HG03064 (cell line): ENCODE measurements around the gene SEC16A.

Experiments used
- ATAC-seq: cut with Tn5 transposase; IDR thresholded peaks from one replicate; pipeline ENCODE4 v1.9.1; 2021; ENCODE audit warnings: low read depth; ENCODE audit not compliant: unreplicated experiment

The SEC16A gene

GRCh38 chr9:136482793-136483588 is at the start of gene SEC16A:
TSS of gene SEC16A (minus strand) at chr9:136483040. CDS start at chr9:136477615, 5,425 bp downstream.
- peak; percentile 47 for ATAC-seq

DNA sequence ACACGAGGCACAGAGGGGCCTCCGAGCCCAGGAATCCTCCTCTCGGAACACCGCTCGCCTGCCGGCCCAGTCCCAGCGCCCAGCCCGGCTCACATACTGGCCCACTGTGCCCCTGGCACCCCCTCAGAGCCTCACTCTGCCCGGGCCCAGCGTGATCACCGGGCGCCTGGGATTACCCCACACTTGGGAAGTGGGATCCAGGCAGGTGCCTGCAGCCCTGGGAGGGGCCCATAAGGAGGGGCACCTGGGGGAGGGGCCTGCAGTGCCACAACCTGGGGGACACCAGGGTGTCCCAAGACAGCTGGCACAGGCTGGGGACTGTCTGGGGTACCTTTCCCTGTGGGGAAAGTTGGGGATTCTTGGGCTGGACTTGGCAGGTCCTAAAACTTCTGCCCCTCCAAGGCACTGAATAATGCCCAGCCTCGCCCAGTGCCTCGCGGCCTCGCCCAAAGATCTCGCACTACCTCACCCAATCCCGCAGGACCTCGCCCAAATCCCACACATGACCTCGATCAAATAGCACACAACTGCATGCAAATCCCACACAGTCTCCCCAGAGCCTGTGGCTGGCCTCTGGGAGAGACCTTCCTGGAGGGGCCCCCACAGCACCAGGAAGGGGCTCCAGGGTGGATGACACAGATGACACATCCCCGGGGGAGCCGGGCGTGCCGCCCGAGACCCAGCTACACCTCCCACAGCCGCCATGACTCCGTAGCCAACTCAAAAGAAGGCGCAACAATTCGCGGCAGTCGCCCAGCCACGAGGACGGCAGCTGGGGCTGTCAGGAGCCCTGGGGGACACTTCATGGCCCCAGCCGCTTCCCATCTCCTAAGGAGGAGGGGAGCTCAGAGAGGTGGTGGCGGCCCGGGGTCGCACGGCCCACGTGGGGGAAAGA is 49.3 kb upstream of the SEC16A start:
- no peak for ATAC-seq

- ATAC-seq: no peak
Measured at GRCh38 chr9:136531186-136531903, 48.5 kb upstream of the SEC16A start.

- ATAC-seq: no peak
Measured at GRCh38 chr9:136530461-136531089, 47.7 kb upstream of the SEC16A start.

DNA sequence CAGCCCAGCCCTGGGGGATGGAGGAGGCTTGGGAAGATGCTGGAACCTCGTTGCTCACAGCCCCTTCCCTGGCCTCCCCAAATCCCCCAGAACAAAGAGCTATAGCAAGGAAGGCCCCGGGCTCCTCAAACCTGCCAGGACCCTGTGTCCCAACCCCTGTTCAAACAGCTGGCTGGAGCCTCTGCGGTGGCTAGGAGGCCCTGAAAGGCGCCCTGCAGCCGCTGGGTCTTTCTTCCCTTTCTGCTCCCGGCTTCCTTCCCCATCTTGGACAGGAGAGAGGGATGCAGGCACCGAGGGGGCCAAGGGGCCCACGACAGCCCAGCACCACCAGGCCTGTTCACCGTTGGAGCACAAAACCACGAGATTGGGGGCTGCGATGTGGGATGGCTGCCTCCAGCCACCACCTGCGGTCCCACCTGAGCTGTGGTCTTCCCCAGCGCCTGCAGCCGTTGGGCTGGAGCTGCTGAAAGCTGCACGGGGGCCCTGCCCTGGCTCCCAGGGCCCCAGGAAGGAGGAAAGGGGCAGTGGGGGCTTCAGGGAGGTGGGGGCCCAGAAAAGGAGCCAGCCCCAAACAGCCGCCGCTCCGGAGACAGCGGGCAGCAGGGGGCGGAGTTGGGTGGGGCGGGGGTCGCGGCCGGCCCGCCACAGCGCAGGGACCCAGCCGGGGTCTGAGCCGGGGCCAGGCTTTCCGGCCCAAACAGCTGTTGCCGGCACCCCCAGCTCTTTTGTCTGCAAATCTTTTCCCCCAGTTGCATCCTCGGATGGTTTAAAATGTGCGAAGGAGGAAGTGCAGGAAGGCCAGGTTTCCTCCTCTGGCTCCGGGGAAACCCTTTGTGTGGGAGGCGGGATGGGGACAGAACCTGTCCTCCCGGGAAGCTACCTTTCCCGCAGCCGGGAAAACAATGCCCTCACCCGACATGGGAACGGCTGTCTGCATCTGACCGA is 46.9 kb upstream of the SEC16A start:
- ATAC-seq: no peak

DNA sequence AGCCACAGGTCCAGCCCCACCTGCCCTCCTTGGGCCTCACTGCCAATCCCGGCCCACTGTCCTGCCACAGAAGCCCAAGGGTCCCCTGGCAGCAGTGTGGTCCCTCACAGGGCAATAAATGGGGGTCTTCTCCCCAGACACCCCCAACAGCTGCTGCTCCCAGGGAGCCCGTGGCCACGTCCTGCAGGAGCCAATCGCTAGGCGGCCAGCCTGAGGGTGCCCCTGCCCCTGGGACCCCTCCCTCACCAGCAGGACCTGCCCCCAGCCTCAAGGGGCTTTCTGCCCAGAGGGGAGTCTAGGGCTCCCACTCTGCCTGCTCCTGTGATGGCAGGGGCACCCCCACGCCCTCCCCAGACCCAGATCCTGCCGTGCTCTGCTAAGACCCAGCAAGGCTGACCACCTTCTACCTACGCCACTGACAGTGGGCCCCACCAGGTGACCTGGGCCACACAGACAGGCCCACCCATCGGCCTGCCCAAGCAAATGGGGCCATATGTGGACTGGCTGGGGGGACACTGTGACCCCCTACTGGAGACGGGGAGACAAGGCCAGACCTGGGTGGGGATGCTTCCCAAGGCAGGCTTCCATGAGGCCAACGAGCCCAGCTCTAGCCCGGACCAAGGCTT is 46.0 kb upstream of the SEC16A start:
- no peak for ATAC-seq

DNA sequence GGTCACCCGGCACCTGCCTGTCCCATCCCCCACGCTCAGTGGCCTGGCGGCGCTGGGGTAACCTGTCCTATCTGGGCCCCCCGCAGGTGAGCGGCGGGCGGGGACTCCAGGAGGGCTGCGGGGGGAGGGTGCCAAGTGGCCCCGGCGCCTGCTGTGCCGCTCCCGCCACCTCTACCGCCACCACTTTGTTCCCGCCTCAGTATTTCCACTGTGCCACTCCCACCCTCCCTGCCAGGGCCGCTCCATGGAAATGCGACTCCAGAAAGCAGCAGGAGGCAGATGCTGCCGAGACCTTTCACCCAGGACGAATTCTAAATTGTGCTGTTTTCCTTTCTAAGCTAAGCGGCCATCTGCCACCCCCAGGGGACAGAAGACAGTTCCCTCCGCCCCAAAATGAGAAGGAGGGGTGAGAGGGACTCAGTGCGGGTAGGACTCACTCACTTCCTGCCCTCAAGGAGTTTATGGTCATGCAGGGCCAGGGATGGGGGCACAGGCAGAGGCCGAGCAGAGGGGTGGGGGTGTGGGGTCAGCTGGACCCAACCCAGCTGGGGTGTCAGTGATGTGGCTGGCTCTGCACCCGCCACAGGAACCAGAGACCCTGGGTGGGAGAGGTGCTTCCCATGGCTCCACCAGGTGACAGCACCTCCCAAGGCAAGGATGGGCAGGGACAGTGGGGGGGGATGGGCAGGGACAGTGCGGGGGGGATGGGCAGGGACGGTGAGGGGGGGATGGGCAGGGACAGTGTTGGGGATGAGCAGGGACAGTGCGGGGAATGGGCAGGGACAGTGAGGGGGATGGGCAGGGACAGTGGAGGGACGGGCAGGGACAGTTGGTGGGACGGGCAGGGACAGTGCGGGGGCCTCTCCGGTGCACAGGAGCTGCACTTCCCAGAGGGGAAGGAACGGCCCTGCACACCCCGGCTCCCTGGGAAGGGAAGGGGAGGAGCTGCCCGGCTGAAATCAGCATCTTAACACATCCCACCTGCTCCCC is 45.2 kb upstream of the SEC16A start:
- ATAC-seq: no peak

GRCh38 chr9:136527131-136527530 is 44.3 kb upstream of the SEC16A start:
- ATAC-seq: no peak

DNA sequence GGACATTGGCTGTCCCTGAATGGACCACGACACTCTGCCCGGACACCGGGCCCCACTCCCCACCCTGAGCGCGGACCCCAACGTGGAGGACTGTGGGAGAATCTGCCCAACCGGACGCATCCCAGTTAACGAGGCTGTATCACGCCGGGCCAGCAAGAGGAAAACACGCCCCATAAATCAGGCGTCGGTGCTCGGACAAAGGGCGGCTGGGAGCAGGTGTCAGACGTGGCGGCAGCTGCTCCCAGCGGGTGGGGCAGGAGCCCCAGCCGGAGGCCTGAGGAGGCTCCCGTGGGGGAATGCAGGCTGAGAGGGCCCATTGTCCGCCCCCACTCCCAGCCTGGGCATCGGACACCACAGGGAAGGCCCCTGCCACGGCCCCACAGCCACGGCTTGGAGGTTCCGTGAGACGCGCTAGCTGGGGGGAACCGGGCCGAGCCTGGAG is 43.8 kb upstream of the SEC16A start:
- no peak for ATAC-seq

GRCh38 chr9:136525841-136526499 is 43.1 kb upstream of the SEC16A start:
- no peak for ATAC-seq

DNA sequence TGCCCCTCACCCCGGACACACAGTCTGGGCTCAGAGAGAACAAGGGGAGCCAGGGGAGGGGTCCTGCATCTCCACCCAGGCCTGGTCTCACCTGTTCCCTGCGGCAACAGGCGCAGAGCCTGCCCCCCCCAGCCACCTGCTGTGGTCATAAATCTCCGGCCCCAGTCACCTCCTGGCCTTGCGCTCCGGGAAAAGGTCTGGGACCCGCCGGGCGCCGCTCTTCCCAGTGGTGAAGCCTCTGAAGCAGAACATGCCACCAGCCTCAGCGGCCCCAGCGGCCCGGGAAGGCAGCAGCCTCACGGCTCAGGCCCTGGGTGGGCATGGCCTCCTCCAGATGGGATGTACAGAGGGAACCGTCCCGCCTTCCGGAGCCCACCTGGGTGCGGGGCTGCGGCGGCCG is 42.4 kb upstream of the SEC16A start:
- no peak for ATAC-seq

DNA sequence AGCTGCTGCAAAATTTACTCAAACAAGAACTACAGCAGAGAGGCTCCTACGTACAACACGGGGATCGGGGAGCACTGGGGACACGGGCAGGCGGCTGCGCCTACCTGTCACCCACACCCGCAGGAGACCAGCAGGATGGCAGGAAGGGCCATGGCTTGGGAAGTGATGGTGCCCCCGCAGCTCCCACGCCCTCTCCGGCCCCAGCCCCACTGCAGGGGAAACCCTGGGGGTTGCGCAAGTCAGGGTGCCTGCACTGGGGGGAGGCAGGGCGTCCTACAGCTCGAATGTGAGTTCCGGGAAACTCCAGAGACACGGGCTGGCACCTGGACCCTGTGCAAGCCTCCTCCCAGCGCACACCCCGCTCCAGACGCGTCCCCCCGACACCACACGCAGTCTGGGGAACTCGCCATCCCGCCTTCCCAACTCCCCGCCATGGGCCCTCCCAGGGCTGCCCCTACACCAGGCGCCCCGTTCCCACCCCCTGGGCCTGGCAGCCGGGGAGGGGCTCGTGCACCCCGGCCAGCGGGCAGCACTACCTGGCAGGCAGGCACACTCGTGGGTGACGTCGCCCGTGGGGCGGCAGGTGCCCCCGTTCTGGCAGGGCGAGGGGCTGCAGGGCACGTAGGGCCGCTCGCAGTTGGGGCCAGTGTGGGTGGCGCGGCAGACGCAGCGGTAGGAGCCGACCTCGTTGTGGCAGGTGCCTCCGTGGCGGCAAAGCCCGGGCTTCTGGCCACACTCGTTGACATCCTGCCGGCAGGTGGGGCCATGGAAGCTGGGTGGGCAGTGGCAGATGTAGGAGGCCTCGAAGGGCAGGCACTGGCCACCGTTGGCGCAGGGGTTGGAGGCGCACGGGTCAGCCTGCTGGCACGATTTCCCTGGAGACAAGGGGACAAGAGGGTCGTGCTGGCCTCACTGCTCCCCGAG is 39.7 kb upstream of the SEC16A start:
- ATAC-seq: no peak

DNA sequence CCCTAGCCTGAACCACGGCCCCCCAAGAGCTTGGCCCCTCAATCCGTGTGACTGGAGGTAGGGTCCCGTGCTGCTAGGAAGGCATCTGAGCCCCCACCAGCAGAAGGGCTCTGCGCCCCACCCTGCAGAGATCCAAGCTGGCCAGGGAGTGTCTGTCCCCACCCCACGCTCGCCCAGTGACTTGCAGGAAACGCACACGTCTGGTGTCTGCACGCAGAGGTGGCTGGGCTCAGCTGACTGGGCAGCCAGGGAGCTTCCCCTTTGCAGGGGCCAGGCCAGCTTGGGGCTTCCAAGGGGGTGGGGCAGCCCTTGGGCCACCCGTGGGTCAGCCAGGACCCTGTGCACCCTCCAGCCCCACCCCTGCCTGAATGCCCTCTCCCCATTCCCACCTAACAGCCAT is 38.7 kb upstream of the SEC16A start:
- ATAC-seq: no peak

GRCh38 chr9:136520053-136520540 is 37.3 kb upstream of the SEC16A start:
- ATAC-seq: no peak

DNA sequence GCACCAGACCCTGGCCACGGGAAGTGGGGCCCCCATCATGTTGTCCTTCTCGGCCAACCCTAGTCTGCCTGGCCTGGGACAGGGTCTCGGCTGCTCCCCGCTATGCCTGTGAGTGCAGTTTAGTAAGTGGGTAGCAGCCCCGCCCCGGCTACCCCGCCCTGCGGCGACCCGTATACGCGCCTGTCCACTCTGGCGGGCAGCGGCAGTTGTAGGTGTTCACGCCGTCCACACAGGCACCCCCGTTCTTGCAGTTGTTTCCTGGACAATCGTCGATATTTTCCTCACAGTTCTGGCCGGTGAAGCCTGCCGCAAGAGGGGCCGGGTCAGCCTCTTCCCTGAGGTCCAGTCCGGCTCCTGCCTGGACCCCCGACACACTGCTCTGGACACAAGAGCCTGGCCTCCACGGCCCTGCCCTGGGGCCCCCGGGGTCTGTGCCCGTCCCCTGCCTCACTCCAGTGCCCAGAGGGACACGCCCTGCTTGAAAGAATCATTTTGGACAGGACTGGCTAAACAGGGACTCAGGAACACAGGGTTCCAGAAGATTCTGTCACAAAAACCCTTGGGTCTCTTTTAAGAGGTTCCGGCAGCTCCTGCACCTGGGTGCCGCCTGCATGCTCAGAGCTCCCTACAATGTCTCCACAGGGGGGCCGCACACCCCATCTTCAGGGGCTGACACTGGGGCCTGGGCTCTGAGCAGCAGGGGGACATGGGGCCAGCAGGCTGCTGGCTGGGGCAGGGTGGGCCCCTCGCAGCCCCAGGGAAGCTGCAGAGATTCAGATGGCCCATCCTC is 36.6 kb upstream of the SEC16A start:
- no peak for ATAC-seq
